ENCODE measurements around the gene ARMS2. TPM values are rescaled to one million over a fixed set of nuclear protein-coding genes. Genes with fewer than 3 reads are reported as not detected.

The ARMS2 gene
- total RNA-seq, 2 donors from 2014 or later: not detected

DNA sequence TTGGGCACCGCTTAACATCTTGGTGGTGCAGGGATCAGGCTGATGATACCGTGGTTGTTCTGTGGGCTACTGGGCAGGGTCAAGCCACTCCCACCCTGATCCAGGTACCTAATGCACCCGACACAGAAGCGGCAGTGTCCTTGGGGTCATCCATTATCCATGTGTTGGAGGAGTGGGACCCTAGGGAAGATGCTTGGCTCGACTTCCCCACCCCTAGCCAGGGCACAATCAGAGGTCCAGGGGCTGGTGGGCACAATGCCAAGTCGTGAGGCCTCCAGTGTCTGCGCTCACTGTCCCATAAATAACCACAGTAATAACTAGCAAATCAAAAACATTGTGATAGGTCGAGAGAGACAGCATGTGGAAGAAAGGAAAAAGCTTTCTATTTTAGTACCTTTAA is 44.6 kb downstream of the ARMS2 start:
- no peaks in the 10 kb centered on the region for H3K9me3 ChIP-seq (ENCODE audit: control insufficient read depth, low read length)
- Mint-ChIP-seq H3K9me3 (no peaks in the 10 kb centered on the region), H3K36me3 (ENCODE audit: low read depth) (no peaks in the 10 kb centered on the region), H3K27ac (no peak overlapping the region), H3K4me1 (peaks cover 17% of the 10 kb centered on the region), H3K4me3 (no peak overlapping the region), H3K27me3 (ENCODE audit: insufficient read depth) (peaks cover 33% of the 10 kb centered on the region)
- DNase-seq: no peak
- TF ChIP-seq, protein P1, sequence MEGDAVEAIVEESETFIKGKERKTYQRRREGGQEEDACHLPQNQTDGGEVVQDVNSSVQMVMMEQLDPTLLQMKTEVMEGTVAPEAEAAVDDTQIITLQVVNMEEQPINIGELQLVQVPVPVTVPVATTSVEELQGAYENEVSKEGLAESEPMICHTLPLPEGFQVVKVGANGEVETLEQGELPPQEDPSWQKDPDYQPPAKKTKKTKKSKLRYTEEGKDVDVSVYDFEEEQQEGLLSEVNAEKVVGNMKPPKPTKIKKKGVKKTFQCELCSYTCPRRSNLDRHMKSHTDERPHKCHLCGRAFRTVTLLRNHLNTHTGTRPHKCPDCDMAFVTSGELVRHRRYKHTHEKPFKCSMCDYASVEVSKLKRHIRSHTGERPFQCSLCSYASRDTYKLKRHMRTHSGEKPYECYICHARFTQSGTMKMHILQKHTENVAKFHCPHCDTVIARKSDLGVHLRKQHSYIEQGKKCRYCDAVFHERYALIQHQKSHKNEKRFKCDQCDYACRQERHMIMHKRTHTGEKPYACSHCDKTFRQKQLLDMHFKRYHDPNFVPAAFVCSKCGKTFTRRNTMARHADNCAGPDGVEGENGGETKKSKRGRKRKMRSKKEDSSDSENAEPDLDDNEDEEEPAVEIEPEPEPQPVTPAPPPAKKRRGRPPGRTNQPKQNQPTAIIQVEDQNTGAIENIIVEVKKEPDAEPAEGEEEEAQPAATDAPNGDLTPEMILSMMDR (conservative IDR thresholded peaks at IDR 0.05): no peak
- H3K27me3 ChIP-seq (ENCODE audit: control insufficient read depth, insufficient read depth, low read length, poor library complexity, severe bottlenecking): peaks cover 12% of the 10 kb centered on the region
- 88 to 90% methylated on average over 5 to 8 of the region's 8 CpGs for WGBS, 2 experiments (ENCODE audit: insufficient coverage in 1 of 2, insufficient read length in 1 of 2)
- no peaks in the 10 kb centered on the region for H3K36me3 ChIP-seq (ENCODE audit: control insufficient read depth, insufficient read depth, low read length)
- no peak overlapping the region for H3K27ac ChIP-seq (ENCODE audit: low read depth, low read length)
- H3K4me3 ChIP-seq (ENCODE audit: low read length): no peak overlapping the region
- H3K4me1 ChIP-seq (ENCODE audit: control insufficient read depth, insufficient read depth, low read length): peaks cover 3% of the 10 kb centered on the region
- no peak overlapping the region for H3K9ac ChIP-seq (ENCODE audit: extremely low read depth, low read length, poor library complexity, severe bottlenecking)

DNA sequence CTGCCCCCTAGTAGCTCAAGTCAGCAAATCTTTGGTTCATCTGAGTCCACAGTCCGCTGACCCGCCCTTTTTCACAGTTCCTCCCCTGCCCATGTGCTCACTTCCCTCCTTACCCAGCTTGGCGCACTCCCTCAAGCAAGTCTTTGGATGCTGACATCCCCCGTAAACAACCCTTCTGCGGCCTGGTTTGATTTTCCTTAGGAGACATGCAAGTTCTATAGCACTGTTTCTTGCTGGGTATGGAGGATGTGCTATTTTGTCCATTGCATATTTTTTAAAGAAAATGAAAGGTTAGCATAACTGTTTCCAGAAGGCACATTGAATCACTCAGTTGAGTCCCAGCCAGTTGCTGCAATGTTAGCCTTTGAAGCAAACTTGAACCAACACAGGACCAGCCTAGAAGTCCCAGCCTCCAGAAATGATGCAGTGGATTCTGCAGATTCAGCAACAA is 45.1 kb downstream of the ARMS2 start:
- H3K9me3 ChIP-seq (ENCODE audit: control insufficient read depth, low read length): no peaks in the 10 kb centered on the region
- TF ChIP-seq, protein P1 (conservative IDR thresholded peaks at IDR 0.05): no peak
- Mint-ChIP-seq H3K9me3 (no peaks in the 10 kb centered on the region), H3K4me3 (no peak overlapping the region), H3K27ac (no peak overlapping the region), H3K36me3 (ENCODE audit: low read depth) (no peaks in the 10 kb centered on the region), H3K27me3 (ENCODE audit: insufficient read depth) (peaks cover 31% of the 10 kb centered on the region), H3K4me1 (peaks cover 17% of the 10 kb centered on the region)
- no peak overlapping the region for H3K9ac ChIP-seq (ENCODE audit: extremely low read depth, low read length, poor library complexity, severe bottlenecking)
- H3K4me1 ChIP-seq (ENCODE audit: control insufficient read depth, insufficient read depth, low read length): peaks cover 3% of the 10 kb centered on the region
- no peaks in the 10 kb centered on the region for H3K36me3 ChIP-seq (ENCODE audit: control insufficient read depth, insufficient read depth, low read length)
- 74 to 77% methylated on average over 5 of the region's 5 CpGs for WGBS, 2 experiments (ENCODE audit: insufficient coverage in 1 of 2, insufficient read length in 1 of 2)
- H3K27me3 ChIP-seq (ENCODE audit: control insufficient read depth, insufficient read depth, low read length, poor library complexity, severe bottlenecking): peaks cover 12% of the 10 kb centered on the region
- no peak for DNase-seq
- H3K4me3 ChIP-seq (ENCODE audit: low read length): no peak overlapping the region
- no peak overlapping the region for H3K27ac ChIP-seq (ENCODE audit: low read depth, low read length)

DNA sequence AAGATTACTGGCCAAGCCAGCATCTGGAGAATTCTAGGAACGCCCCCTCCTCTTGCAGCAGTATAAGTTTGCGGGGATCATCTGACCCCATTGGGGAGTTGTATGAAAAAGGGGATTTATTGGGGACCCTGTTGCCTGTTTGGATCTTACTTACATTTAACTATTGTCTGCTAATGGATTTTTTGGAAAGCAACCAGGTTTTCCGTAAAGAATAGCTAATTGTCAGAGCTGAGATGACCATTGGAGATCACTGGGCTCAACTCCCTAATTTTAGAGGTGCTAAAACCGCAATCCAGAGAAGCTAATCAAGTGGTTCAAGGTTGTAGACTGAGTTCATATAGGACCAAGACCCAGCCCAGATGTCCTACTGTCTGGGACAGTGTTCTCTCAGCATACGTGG is 45.7 kb downstream of the ARMS2 start:
- TF ChIP-seq, protein P1 (conservative IDR thresholded peaks at IDR 0.05): no peak
- H3K27ac Mint-ChIP-seq: no peak overlapping the region
- DNase-seq: no peak
- H3K4me1 ChIP-seq (ENCODE audit: control insufficient read depth, insufficient read depth, low read length): peaks cover 3% of the 10 kb centered on the region
- H3K4me1 Mint-ChIP-seq: peaks cover 12% of the 10 kb centered on the region
- H3K27me3 ChIP-seq (ENCODE audit: control insufficient read depth, insufficient read depth, low read length, poor library complexity, severe bottlenecking): peaks cover 12% of the 10 kb centered on the region
- no peaks in the 10 kb centered on the region for H3K9me3 Mint-ChIP-seq
- H3K4me3 Mint-ChIP-seq: no peak overlapping the region
- 75 to 100% methylated on average over 3 to 5 of the region's 5 CpGs for WGBS, 2 experiments (ENCODE audit: insufficient coverage in 1 of 2, insufficient read length in 1 of 2)
- H3K9ac ChIP-seq (ENCODE audit: extremely low read depth, low read length, poor library complexity, severe bottlenecking): no peak overlapping the region
- H3K4me3 ChIP-seq (ENCODE audit: low read length): no peak overlapping the region
- H3K27ac ChIP-seq (ENCODE audit: low read depth, low read length): no peak overlapping the region
- no peaks in the 10 kb centered on the region for H3K36me3 ChIP-seq (ENCODE audit: control insufficient read depth, insufficient read depth, low read length)
- H3K9me3 ChIP-seq (ENCODE audit: control insufficient read depth, low read length): no peaks in the 10 kb centered on the region
- peaks cover 29% of the 10 kb centered on the region for H3K27me3 Mint-ChIP-seq (ENCODE audit: insufficient read depth)
- H3K36me3 Mint-ChIP-seq (ENCODE audit: low read depth): no peaks in the 10 kb centered on the region
